Omental fat pad (tissue), 4 donors: ENCODE data around the gene CORO2A. TPM values are rescaled to one million over a fixed set of nuclear protein-coding genes. Genes with fewer than 3 reads are reported as not detected.
"Not testable (repeated sequence)": the region's sequence is repeated elsewhere in the genome, so short reads cannot be mapped to it uniquely, and the experiment has no call there.

Source experiments
- ATAC-seq: fragments of 150-250 bp; one replicate; pipeline ENCODE4 v1.9.1; 2016; ENCODE audit warnings: mild to moderate bottlenecking, moderate library complexity; ENCODE audit not compliant: low FRiP score
- DNase-seq: peaks from one replicate; pipeline ENCODE4 v3.0.0-alpha.2; 2019; ENCODE audit warnings: low spot score
- total RNA-seq, 4 donors: library from RNA; depleted of rRNA; stranded (reverse); fragments of >200 nt; gene quantifications; one replicate each; pipeline ENCODE4 v1.1.0, GENCODE V29; 2016
- TF ChIP-seq, protein P1 (sequence below), 3 donors: fragments of 450-650 bp; IDR thresholded peaks; one replicate each; pipeline ENCODE4 v1.5.1; 2016 to 2017; ENCODE audit warnings: antibody characterized with exemption in 3 of 3, mild to moderate bottlenecking in 3 of 3, moderate library complexity in 2 of 3

CORO2A gene
- total RNA-seq, 4 donors from 2014 or later: 0.56 to 4.4 (median 2.9) TPM

GRCh38 chr9:98097836-98098235, 94.6 kb downstream of the CORO2A start:
- TF ChIP-seq, protein P1, sequence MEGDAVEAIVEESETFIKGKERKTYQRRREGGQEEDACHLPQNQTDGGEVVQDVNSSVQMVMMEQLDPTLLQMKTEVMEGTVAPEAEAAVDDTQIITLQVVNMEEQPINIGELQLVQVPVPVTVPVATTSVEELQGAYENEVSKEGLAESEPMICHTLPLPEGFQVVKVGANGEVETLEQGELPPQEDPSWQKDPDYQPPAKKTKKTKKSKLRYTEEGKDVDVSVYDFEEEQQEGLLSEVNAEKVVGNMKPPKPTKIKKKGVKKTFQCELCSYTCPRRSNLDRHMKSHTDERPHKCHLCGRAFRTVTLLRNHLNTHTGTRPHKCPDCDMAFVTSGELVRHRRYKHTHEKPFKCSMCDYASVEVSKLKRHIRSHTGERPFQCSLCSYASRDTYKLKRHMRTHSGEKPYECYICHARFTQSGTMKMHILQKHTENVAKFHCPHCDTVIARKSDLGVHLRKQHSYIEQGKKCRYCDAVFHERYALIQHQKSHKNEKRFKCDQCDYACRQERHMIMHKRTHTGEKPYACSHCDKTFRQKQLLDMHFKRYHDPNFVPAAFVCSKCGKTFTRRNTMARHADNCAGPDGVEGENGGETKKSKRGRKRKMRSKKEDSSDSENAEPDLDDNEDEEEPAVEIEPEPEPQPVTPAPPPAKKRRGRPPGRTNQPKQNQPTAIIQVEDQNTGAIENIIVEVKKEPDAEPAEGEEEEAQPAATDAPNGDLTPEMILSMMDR (IDR thresholded peaks at IDR 0.05): no peak
- DNase-seq (no peak), ATAC-seq (no peak)

- ATAC-seq: no peak
- TF ChIP-seq, protein P1 (IDR thresholded peaks at IDR 0.05): no peak
- no peak for DNase-seq
Observed at GRCh38 chr9:98096091-98096490, 96.3 kb downstream of the CORO2A start.

GRCh38 chr9:98095401-98095800, 97.0 kb downstream of the CORO2A start:
- DNase-seq (no peak), ATAC-seq (no peak)
- TF ChIP-seq, protein P1 (IDR thresholded peaks at IDR 0.05): no peak

DNA sequence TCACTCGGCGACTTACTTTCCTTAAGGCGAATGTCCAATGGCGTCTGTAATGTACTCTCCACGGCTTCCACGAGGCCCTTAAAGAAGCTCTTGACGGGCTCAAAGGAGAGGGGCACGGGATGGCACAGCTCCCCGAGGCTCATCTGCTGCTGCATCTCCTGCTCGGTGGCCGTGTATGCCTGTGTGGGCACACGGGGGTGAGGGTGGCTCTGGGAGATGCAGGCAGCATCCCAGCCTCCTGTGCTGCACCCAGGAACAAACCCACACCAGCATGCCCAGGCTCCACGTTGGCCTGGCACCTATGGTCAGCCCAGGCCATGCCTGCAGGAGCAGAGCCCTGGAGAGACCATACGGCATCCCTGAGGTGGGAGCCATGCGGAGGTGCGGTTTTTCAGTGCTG, 97.6 kb downstream of the CORO2A start:
- no peak for DNase-seq
- TF ChIP-seq, protein P1 (IDR thresholded peaks at IDR 0.05): no peak
- ATAC-seq: no peak

- no peak for DNase-seq
- no peak for ATAC-seq
- TF ChIP-seq, protein P1 (IDR thresholded peaks at IDR 0.05): no peak
Observed at GRCh38 chr9:98094316-98094715, 98.1 kb downstream of the CORO2A start.

- TF ChIP-seq, protein P1 (IDR thresholded peaks at IDR 0.05): no peak
Observed at GRCh38 chr9:98092613-98092931, 99.9 kb downstream of the CORO2A start.

DNA sequence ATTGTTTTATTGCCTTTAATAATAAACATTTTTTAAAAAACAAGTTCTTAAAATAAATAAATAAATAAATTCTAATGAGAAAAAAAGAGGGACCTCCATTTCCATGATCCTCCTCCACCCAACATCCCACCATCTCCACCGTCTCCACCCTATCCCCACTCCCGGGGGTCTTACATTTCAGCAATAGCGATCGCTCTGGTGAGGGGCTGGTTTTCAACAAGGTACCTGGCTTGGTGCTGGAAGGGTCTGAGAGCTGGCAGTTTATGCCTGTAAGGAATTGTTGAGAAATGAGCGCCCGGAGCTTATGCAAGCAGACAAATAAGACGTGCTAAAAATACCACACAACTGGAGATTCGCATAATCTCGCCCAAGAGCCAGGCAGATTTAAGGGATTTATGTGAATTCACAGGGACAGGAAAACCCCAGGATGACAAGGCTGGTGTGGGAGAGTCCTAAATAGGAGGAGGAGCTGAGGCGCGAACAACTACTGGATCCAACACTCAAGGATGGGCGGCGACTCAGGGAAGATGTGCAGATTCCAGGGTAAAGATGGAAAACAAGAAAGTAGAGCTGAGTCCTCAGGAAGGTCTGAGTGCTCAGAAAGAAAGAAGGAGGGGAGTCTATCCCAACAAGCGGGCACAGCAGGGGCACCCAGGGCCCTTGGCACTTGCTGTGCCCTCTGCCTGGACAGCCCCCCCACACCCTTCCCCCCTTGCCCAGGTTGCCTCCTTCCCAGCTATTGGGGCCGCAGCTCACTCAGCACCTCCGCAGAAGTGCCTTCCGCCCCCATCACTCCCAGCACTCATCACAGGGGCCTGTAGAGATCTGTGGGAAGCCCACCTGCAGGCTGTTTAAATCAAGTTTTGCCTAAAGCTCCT, 100.5 kb downstream of the CORO2A start:
- TF ChIP-seq, protein P1 (IDR thresholded peaks at IDR 0.05): no peak
- ATAC-seq (no peak), DNase-seq (no peak)

More at GRCh38 chr9:98092613-98092931, 99.9 kb downstream of the CORO2A start:
- DNase-seq (no peak), ATAC-seq (no peak)

- ATAC-seq, DNase-seq: not testable (repeated sequence)
Observed at GRCh38 chr9:98090674-98091073, 101.8 kb downstream of the CORO2A start.
